K562 (cell line): ENCODE results near the gene AP1AR. TPM values are rescaled to one million over a fixed set of nuclear protein-coding genes. Genes with fewer than 3 reads are reported as not detected.

Experiments used
- BRCA1 ChIP-seq, 2 experiments: fragments of 450-650 bp in 1 of 2; sonication (generic) in 1 of 2; formaldehyde crosslinking in 1 of 2; IDR thresholded peaks; 2 replicates each; pipeline versions ENCODE4 v1.5.0 to v1.6.1; 2017 to 2020; ENCODE audit warnings: mild to moderate bottlenecking in 1 of 2, missing genetic modification reagents in 1 of 2
- BRD9 ChIP-seq: fragments of 450-650 bp; IDR thresholded peaks from 2 replicates; pipeline ENCODE4 v1.6.1; 2018; ENCODE audit warnings: low read depth; ENCODE audit not compliant: partially characterized antibody
- CREB1 ChIP-seq, 2 experiments: sonication (generic) in 1 of 2; formaldehyde crosslinking in 1 of 2; IDR thresholded peaks; 2 replicates each; pipeline versions ENCODE4 v1.6.1 to v1.8.0; 2012 to 2022; ENCODE audit warnings: inconsistent platforms in 1 of 2, mild to moderate bottlenecking in 1 of 2, missing genetic modification reagents in 1 of 2, moderate library complexity in 1 of 2
- FOXM1 ChIP-seq, 2 experiments: fragments of 450-650 bp in 1 of 2; sonication (generic) in 1 of 2; formaldehyde crosslinking in 1 of 2; IDR thresholded peaks; 2 replicates each; pipeline versions ENCODE4 v1.6.1 to v1.9.0; 2017 to 2022; ENCODE audit warnings: low read depth in 2 of 2, mild to moderate bottlenecking in 2 of 2, missing genetic modification reagents in 1 of 2, moderate library complexity in 1 of 2
- HCFC1 ChIP-seq: IDR thresholded peaks from 2 replicates; pipeline ENCODE4 v1.6.1; 2012; ENCODE audit warnings: low read depth, low read length, improper control_type of control experiment
- JUND ChIP-seq, 2 experiments: IDR thresholded peaks; 2 replicates in 1 of 2; 3 replicates in 1 of 2; pipeline ENCODE4 v1.6.1; 2011; ENCODE audit warnings: borderline replicate concordance in 2 of 2, low read depth in 2 of 2, low read length in 2 of 2, improper control_type of control experiment in 1 of 2, missing biosample characterization in 1 of 2, missing genetic modification characterization in 1 of 2, missing genetic modification reagents in 1 of 2
- KLF1 ChIP-seq: fragments of 450-650 bp; IDR thresholded peaks from 2 replicates; pipeline ENCODE4 v1.6.1; 2016; ENCODE audit warnings: missing genetic modification characterization, missing compliant biosample characterization
- LEF1 ChIP-seq: fragments of 450-650 bp; IDR thresholded peaks from 2 replicates; pipeline ENCODE4 v1.6.1; 2016; ENCODE audit warnings: mild to moderate bottlenecking
- PHF8 ChIP-seq: fragments of 200-600 bp; sonication (generic); IDR thresholded peaks from 2 replicates; pipeline ENCODE4 v1.6.1; 2012; ENCODE audit warnings: mixed run types, mild to moderate bottlenecking, inconsistent platforms, low read length, moderate library complexity, borderline replicate concordance
- THRAP3 ChIP-seq: fragments of 450-650 bp; IDR thresholded peaks from 2 replicates; pipeline ENCODE4 v1.6.1; 2016; ENCODE audit warnings: mild to moderate bottlenecking, inconsistent platforms, borderline replicate concordance
- polyA plus RNA-seq, 8 experiments: library from polyadenylated mRNA; depleted of rRNA in 4 of 8; stranded (reverse) in 5 of 8; unstranded in 3 of 8; fragments of >200 nt; fragmentation: Nextera tagmentation in 2 of 8; fragmentation: Illumina TruSeq in 1 of 8; extraction: Ambion mirVana in 2 of 8; extraction: Trizol in 1 of 8; gene quantifications; 2 replicates each; pipeline versions ENCODE4 v1.2.1 to v1.2.3, GENCODE V29; 2011 to 2014; ENCODE audit warnings: inconsistent platforms in 1 of 8, missing spikeins in 1 of 8
- total RNA-seq, 7 experiments: library from RNA; depleted of rRNA in 6 of 7; stranded (reverse); fragments of >200 nt in 6 of 7; fragmentation: Illumina TruSeq in 2 of 7; extraction: Trizol in 2 of 7; gene quantifications; 2 replicates each; pipeline versions ENCODE4 v1.2.1 to v1.2.3, GENCODE V29; 2011 to 2021; ENCODE audit warnings: low replicate concordance in 1 of 7
- TF ChIP-seq, protein P1 (sequence below): fragments of 200-600 bp; sonication (generic); IDR thresholded peaks from one replicate; pipeline ENCODE4 v1.6.1; 2012; ENCODE audit warnings: mild to moderate bottlenecking, low read depth, low read length, inconsistent platforms
- TF ChIP-seq, protein P2 (sequence below): fragments of 450-650 bp; formaldehyde crosslinking; conservative IDR thresholded peaks from 2 replicates; pipeline ENCODE4 v1.4.0; 2022; ENCODE audit warnings: mild to moderate bottlenecking, missing genetic modification characterization

Gene AP1AR
- total and polyA plus RNA-seq, 9 of the 15 experiments (the other 6 are each of a cell fraction or from before 2014, with no cell fraction given), result 2.6 to 20.7 (median 12.2) TPM

DNA sequence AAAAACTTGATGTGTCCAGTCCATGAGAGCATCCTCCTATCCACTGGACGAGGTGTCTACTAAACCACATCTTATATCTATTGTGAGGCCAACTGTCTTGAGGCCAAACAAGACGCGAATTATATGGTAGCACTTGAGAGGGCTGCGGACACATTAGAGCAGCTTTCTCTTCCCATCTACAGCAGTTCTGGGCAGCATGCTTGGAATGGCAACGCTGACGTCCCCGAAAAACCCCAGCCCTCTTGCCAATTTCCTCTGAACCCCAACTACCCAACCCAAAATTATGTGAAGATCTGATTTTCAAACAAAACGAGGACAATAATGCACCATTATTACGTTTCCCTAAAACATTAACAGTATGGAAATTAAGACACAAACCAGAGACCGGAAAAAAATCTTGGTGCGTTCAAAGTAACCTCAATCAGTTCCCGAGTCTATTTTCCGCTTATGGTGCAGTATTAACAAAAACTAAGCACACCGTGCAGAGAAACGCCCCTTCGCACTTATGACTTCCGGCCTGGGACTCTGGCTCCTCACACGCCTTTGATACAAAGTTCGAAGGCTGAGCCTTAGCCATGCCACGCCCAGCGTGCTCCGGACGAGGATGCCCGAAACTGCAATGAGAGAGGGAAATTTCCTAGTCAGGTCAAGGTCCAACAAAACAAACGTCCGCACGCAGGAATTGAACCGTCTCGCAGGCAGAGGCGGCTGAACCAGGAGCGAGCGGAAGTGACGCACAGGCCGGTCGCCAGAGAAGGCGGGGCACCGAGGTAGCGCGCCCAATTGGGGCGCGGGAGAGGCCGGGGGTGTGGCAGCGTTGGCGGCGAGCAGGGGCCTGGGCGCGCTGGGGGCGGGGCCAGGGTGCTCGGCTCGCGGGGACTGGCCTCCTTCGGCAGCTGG, 458 bp upstream of the AP1AR start (continued):
- TF ChIP-seq, protein P1, sequence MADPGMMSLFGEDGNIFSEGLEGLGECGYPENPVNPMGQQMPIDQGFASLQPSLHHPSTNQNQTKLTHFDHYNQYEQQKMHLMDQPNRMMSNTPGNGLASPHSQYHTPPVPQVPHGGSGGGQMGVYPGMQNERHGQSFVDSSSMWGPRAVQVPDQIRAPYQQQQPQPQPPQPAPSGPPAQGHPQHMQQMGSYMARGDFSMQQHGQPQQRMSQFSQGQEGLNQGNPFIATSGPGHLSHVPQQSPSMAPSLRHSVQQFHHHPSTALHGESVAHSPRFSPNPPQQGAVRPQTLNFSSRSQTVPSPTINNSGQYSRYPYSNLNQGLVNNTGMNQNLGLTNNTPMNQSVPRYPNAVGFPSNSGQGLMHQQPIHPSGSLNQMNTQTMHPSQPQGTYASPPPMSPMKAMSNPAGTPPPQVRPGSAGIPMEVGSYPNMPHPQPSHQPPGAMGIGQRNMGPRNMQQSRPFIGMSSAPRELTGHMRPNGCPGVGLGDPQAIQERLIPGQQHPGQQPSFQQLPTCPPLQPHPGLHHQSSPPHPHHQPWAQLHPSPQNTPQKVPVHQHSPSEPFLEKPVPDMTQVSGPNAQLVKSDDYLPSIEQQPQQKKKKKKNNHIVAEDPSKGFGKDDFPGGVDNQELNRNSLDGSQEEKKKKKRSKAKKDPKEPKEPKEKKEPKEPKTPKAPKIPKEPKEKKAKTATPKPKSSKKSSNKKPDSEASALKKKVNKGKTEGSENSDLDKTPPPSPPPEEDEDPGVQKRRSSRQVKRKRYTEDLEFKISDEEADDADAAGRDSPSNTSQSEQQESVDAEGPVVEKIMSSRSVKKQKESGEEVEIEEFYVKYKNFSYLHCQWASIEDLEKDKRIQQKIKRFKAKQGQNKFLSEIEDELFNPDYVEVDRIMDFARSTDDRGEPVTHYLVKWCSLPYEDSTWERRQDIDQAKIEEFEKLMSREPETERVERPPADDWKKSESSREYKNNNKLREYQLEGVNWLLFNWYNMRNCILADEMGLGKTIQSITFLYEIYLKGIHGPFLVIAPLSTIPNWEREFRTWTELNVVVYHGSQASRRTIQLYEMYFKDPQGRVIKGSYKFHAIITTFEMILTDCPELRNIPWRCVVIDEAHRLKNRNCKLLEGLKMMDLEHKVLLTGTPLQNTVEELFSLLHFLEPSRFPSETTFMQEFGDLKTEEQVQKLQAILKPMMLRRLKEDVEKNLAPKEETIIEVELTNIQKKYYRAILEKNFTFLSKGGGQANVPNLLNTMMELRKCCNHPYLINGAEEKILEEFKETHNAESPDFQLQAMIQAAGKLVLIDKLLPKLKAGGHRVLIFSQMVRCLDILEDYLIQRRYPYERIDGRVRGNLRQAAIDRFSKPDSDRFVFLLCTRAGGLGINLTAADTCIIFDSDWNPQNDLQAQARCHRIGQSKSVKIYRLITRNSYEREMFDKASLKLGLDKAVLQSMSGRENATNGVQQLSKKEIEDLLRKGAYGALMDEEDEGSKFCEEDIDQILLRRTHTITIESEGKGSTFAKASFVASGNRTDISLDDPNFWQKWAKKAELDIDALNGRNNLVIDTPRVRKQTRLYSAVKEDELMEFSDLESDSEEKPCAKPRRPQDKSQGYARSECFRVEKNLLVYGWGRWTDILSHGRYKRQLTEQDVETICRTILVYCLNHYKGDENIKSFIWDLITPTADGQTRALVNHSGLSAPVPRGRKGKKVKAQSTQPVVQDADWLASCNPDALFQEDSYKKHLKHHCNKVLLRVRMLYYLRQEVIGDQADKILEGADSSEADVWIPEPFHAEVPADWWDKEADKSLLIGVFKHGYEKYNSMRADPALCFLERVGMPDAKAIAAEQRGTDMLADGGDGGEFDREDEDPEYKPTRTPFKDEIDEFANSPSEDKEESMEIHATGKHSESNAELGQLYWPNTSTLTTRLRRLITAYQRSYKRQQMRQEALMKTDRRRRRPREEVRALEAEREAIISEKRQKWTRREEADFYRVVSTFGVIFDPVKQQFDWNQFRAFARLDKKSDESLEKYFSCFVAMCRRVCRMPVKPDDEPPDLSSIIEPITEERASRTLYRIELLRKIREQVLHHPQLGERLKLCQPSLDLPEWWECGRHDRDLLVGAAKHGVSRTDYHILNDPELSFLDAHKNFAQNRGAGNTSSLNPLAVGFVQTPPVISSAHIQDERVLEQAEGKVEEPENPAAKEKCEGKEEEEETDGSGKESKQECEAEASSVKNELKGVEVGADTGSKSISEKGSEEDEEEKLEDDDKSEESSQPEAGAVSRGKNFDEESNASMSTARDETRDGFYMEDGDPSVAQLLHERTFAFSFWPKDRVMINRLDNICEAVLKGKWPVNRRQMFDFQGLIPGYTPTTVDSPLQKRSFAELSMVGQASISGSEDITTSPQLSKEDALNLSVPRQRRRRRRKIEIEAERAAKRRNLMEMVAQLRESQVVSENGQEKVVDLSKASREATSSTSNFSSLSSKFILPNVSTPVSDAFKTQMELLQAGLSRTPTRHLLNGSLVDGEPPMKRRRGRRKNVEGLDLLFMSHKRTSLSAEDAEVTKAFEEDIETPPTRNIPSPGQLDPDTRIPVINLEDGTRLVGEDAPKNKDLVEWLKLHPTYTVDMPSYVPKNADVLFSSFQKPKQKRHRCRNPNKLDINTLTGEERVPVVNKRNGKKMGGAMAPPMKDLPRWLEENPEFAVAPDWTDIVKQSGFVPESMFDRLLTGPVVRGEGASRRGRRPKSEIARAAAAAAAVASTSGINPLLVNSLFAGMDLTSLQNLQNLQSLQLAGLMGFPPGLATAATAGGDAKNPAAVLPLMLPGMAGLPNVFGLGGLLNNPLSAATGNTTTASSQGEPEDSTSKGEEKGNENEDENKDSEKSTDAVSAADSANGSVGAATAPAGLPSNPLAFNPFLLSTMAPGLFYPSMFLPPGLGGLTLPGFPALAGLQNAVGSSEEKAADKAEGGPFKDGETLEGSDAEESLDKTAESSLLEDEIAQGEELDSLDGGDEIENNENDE, result no peak
- TF ChIP-seq LEF1 (0 out of 2 replicates have a peak, but pooled peaks have one; percentile 20), PHF8 (peak; percentile 67; the same call in 1 of the 2 replicates), CREB1 (IDR thresholded peaks at IDR 0.05) (peak; percentile 92), CREB1 (CRISPR knock-in tag; IDR thresholded peaks at IDR 0.05) (peak; percentile 90), BRD9 (peak; percentile 58), KLF1 (peak; percentile 77), HCFC1 (peak; percentile 57; the same call in 1 of the 2 replicates), JUND (IDR thresholded peaks at IDR 0.05; ENCODE audit: borderline replicate concordance, low read depth, low read length) (0 out of 2 replicates have a peak, but pooled peaks have one; percentile 19), JUND (tag; IDR thresholded peaks at IDR 0.05; ENCODE audit: borderline replicate concordance, low read depth, low read length) (peak; percentile 28; the same call in 1 of the 3 replicates), FOXM1 (IDR thresholded peaks at IDR 0.05; ENCODE audit: low read depth) (0 out of 2 replicates have a peak, but pooled peaks have one; percentile 20), FOXM1 (CRISPR knock-in tag; IDR thresholded peaks at IDR 0.05; ENCODE audit: low read depth) (no peak), BRCA1 (IDR thresholded peaks at IDR 0.05) (no peak), BRCA1 (CRISPR knock-in tag; IDR thresholded peaks at IDR 0.05) (no peak), THRAP3 (peak; percentile 29; the same call in 1 of the 2 replicates)
- TF ChIP-seq, protein P2, sequence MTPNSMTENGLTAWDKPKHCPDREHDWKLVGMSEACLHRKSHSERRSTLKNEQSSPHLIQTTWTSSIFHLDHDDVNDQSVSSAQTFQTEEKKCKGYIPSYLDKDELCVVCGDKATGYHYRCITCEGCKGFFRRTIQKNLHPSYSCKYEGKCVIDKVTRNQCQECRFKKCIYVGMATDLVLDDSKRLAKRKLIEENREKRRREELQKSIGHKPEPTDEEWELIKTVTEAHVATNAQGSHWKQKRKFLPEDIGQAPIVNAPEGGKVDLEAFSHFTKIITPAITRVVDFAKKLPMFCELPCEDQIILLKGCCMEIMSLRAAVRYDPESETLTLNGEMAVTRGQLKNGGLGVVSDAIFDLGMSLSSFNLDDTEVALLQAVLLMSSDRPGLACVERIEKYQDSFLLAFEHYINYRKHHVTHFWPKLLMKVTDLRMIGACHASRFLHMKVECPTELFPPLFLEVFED, result 0 out of 2 replicates have a peak, but pooled peaks have one; percentile 7
